GM12878 (cell line): ENCODE data around the gene SUPT3H. TPM values are rescaled to one million over a fixed set of nuclear protein-coding genes. Genes with fewer than 3 reads are reported as not detected.

Source experiments
- ATAC-seq: fragments of 200-7000 bp; cut with Tn5 transposase; 3 replicates; pipeline ENCODE4 v1.9.1; 2020; ENCODE audit warnings: mild to moderate bottlenecking, moderate library complexity
- BruUV-seq: library from RNA; stranded (reverse); fragments of 400-500 nt; replicated peaks from 2 replicates; lab custom pipeline; 2021; lab: Mats Ljungman, UMichigan
- CTCF ChIA-PET: fragments of 300-600 bp; sonication (Branson Sonifier 250); formaldehyde crosslinking; extraction: SDS; loops from one replicate; lab custom pipeline; 2021; ENCODE audit warnings: inconsistent platforms; lab: Yijun Ruan, JAX
- POLR2A ChIA-PET: fragments of 350-600 bp; formaldehyde crosslinking; extraction: SDS; loops from one replicate; lab custom pipeline; 2021; ENCODE audit warnings: inconsistent platforms; lab: Charles Lee
- RAD21 ChIA-PET: fragments of 300-600 bp; sonication (Branson Sonifier 250); formaldehyde crosslinking; loops from one replicate; lab custom pipeline; 2023; ENCODE audit warnings: antibody characterized with exemption; ENCODE audit not compliant: unreplicated experiment; lab: Charles Lee
- SMC1A ChIA-PET: fragments of 300-600 bp; sonication (Branson Sonifier 250); formaldehyde crosslinking; loops from one replicate; lab custom pipeline; 2023; ENCODE audit not compliant: unreplicated experiment, uncharacterized antibody; lab: Charles Lee
- DNase-seq: peaks from one replicate; pipeline ENCODE4 v3.0.0-alpha.2; 2011; ENCODE audit warnings: low read depth, low spot score
- FAIRE-seq: peaks from 3 replicates; lab custom pipeline; 2011; peaks lifted over from hg19 to GRCh38; lab: Jason Lieb, UNC
- H2AFZ ChIP-seq: 2 replicates; pipeline ENCODE4 v1.6.0; 2011; ENCODE audit warnings: low read depth, low read length, control low read depth; ENCODE audit not compliant: control insufficient read depth
- H3K27ac ChIP-seq: 2 replicates; pipeline ENCODE4 v1.5.1; 2011; ENCODE audit warnings: control low read depth; ENCODE audit not compliant: control insufficient read depth, insufficient read depth
- H3K27me3 ChIP-seq, 2 experiments: replicated peaks in 1 of 2; 2 replicates each; pipeline versions ENCODE4 v1.6.0 to v1.6.1; 2011; ENCODE audit warnings: low read length in 1 of 2; ENCODE audit not compliant: control insufficient read depth in 2 of 2, insufficient read depth in 2 of 2
- H3K36me3 ChIP-seq, 2 experiments: 2 replicates each; pipeline ENCODE4 v1.5.1; 2011; ENCODE audit warnings: low read length in 1 of 2; ENCODE audit not compliant: control insufficient read depth in 2 of 2, insufficient read depth in 2 of 2
- H3K4me1 ChIP-seq: 2 replicates; pipeline ENCODE4 v1.6.1; 2011; ENCODE audit warnings: mild to moderate bottlenecking, low read length, moderate library complexity, mixed read lengths; ENCODE audit not compliant: control insufficient read depth, insufficient read depth
- H3K4me2 ChIP-seq: 2 replicates; pipeline ENCODE4 v1.6.0; 2011; ENCODE audit warnings: control low read depth; ENCODE audit not compliant: control insufficient read depth, insufficient read depth
- H3K4me3 ChIP-seq: fragments of 200-600 bp; sonication (generic); 2 replicates; pipeline ENCODE4 v1.5.1; 2016
- H3K79me2 ChIP-seq: 2 replicates; pipeline ENCODE4 v1.6.0; 2011; ENCODE audit warnings: low read length; ENCODE audit not compliant: control insufficient read depth, insufficient read depth
- H3K9ac ChIP-seq: 2 replicates; pipeline ENCODE4 v1.8.0; 2011; ENCODE audit warnings: low read length, control low read depth, mixed read lengths; ENCODE audit not compliant: control insufficient read depth, insufficient read depth
- H3K9me3 ChIP-seq: replicated peaks from 3 replicates; pipeline ENCODE4 v1.5.1; 2011; ENCODE audit warnings: mild to moderate bottlenecking, low read length; ENCODE audit not compliant: control insufficient read depth, insufficient read depth
- H4K20me1 ChIP-seq: 2 replicates; pipeline ENCODE4 v1.6.0; 2011; ENCODE audit not compliant: control insufficient read depth, insufficient read depth
- EGR1 ChIP-seq, 2 experiments: IDR thresholded peaks; 1 replicate in 1 of 2; 2 replicates in 1 of 2; pipeline ENCODE4 v1.6.1; 2011 to 2012; ENCODE audit warnings: low read depth in 2 of 2, low read length in 2 of 2, borderline replicate concordance in 1 of 2, mild to moderate bottlenecking in 1 of 2, moderate library complexity in 1 of 2
- MEF2B ChIP-seq: fragments of 450-650 bp; IDR thresholded peaks from 2 replicates; pipeline ENCODE4 v1.6.1; 2018; ENCODE audit warnings: mild to moderate bottlenecking, moderate library complexity; ENCODE audit not compliant: partially characterized antibody, poor library complexity, severe bottlenecking
- MLLT1 ChIP-seq: fragments of 450-650 bp; IDR thresholded peaks from 2 replicates; pipeline ENCODE4 v1.6.1; 2016; ENCODE audit warnings: mild to moderate bottlenecking
- RB1 ChIP-seq: fragments of 450-650 bp; formaldehyde crosslinking; IDR thresholded peaks from 2 replicates; pipeline ENCODE4 v1.6.1; 2017; ENCODE audit warnings: mild to moderate bottlenecking, borderline replicate concordance
- RFX5 ChIP-seq: IDR thresholded peaks from 2 replicates; pipeline ENCODE4 v1.6.1; 2011; ENCODE audit warnings: low read depth, low read length, improper control_type of control experiment
- TBL1XR1 ChIP-seq: IDR thresholded peaks from 2 replicates; pipeline ENCODE4 v1.6.1; 2012; ENCODE audit warnings: low read depth, low read length, improper control_type of control experiment
- WGBS: methylation state at CpG from one replicate; pipeline ENCODE4 v1.1.6; 2016; ENCODE audit warnings: low lambda C conversion rate; ENCODE audit not compliant: insufficient replicate concordance, insufficient coverage; ENCODE audit errors: missing lambda C conversion rate; 5-methylcytosine and 5-hydroxymethylcytosine counted together
- in situ Hi-C: fragments of 300-500 bp; cut with MboI; formaldehyde crosslinking; loops from 9 replicates; pipeline ENCODE4 v1.14.3; 2018; ENCODE audit warnings: mixed read lengths
- intact Hi-C: fragments of 100-400 bp; cut with micrococcal nuclease; formaldehyde crosslinking; loops from one replicate; pipeline ENCODE4 v1.14.2; 2022; ENCODE audit not compliant: unreplicated experiment
- polyA plus RNA-seq, 11 experiments: library from polyadenylated mRNA; depleted of rRNA in 4 of 11; unstranded in 6 of 11; stranded (reverse) in 5 of 11; fragments of >200 nt; fragmentation: Nextera tagmentation in 4 of 11; fragmentation: Illumina TruSeq in 1 of 11; extraction: Ambion mirVana in 4 of 11; extraction: Trizol in 1 of 11; gene quantifications; 1 replicate in 1 of 11; 2 replicates in 10 of 11; pipeline versions ENCODE4 v1.2.1 to v1.2.3, GENCODE V29; 2011 to 2016; ENCODE audit warnings: inconsistent platforms in 2 of 11, missing spikeins in 2 of 11, low read depth in 1 of 11
- total RNA-seq, 4 experiments: library from RNA; depleted of rRNA in 3 of 4; stranded (reverse); fragments of >200 nt in 3 of 4; fragmentation: Illumina TruSeq in 1 of 4; extraction: Trizol in 1 of 4; gene quantifications; 2 replicates each; pipeline versions ENCODE4 v1.2.1 to v1.2.3, GENCODE V29; 2013 to 2021

The SUPT3H gene
- total and polyA plus RNA-seq, 10 of the 15 experiments (the other 5 are each of a cell fraction or from before 2014, with no cell fraction given) = 0.51 to 3.7 (median 2.0) TPM

DNA sequence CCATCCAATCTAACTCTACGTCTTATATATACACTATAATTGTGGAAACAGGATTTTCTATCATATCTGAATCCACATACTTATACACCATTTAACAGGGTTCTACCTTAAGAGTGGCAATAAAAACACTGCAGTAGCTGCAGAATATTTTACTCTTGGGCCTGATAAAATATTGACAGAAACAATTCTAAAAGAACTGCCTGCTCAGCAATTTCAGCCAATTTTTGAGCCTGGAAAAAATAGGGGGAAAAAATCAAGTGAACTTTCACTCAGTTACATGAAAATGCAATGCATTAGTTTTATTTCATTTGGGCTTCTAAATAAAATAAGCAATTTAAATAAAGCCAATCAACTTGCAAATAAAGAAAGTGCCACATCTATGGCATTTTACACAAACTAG, 296.1 kb downstream of the SUPT3H start (continued):
- no peak for TF ChIP-seq RFX5
- TF ChIP-seq MEF2B = no peak

GRCh38 chr6:45078432-45078831, 299.3 kb downstream of the SUPT3H start:
- no peak for DNase-seq
- Histone ChIP-seq H3K36me3 (no peaks in the 10 kb centered on the region), H3K9me3 (no peaks in the 10 kb centered on the region; the same call in 2 of the 3 replicates), H3K4me2 (no peak overlapping the region), H3K79me2 (no peaks in the 10 kb centered on the region), H3K9ac (no peak overlapping the region), H3K27me3 (no peaks in the 10 kb centered on the region), H3K4me1 (no peaks in the 10 kb centered on the region), H2AFZ (no peak overlapping the region), H3K4me3 (no peak overlapping the region), H3K27ac (no peak overlapping the region), H4K20me1 (no peaks in the 10 kb centered on the region)
- FAIRE-seq = no peak
- ChIA-PET SMC1A (no interaction called here), POLR2A (no interaction called here), CTCF (interaction anchor here (0.6 kb wide), 1 partner anchor 46 kb away, joined by 4 read pairs; no protein-coding TSS in a partner anchor), RAD21 (no interaction called here)
- in situ Hi-C loops = no loop called here
- BruUV-seq = no TSS peak
- intact Hi-C loops = loop anchor here (10.0 kb wide), 1 partner anchor 424 kb away; no protein-coding TSS in a partner anchor
- WGBS = 42% methylated on average over 3 of the region's 3 CpGs
- TF ChIP-seq TBL1XR1 (no peak), MLLT1 (no peak), EGR1 (IDR thresholded peaks at IDR 0.05; ENCODE audit: borderline replicate concordance in 1 of 2, low read depth in 2 of 2, low read length in 2 of 2) (no peak), RB1 (no peak)
- no peak for ATAC-seq
